Measurements from ENCODE around the gene CARS2. TPM values are rescaled to one million over a fixed set of nuclear protein-coding genes. Genes with fewer than 3 reads are reported as not detected.

CARS2 gene
- total and polyA plus RNA-seq, 2 donors (not counting 3 experiments of a cell fraction or from before 2014, with no cell fraction given), result 42.0 to 51.2 TPM

DNA sequence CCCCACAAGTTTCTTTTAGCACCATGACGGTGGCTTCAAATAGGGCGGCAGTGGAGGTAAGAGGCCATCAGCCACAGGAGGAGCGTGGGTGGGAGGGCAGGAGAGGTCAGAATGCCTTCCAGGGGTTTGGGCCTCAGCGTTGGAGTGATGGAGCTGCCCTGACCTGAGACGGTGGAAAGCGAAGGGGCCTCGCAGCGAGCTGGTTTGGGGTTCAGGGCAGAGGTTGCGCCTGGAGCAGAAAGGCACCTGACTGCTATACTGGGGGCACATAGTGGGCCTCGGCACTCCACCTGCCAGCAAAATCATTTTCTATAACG is 91.0 kb downstream of the CARS2 start:
- H3K79me2 ChIP-seq (ENCODE audit: control insufficient read depth, insufficient read depth, low read length), result peaks cover 43% of the 10 kb centered on the region
- H3K9me3 ChIP-seq (replicated peaks; ENCODE audit: control insufficient read depth, insufficient read depth, low read length), result no peaks in the 10 kb centered on the region
- H3K27ac ChIP-seq (ENCODE audit: insufficient read depth, low read depth, low read length), result peak overlapping the region; percentile 66
- ChIA-PET POLR2A (interaction anchor here (1.0 kb wide), 1 partner anchor 100 kb away, joined by 13 read pairs; no protein-coding TSS in a partner anchor), CTCF (interaction anchor here (0.8 to 1.3 kb wide), 6 partner anchors 18 to 1829 kb away, joined by 3 to 4 read pairs (median 4); partner anchors contain the start of gene ANKRD10)
- DNase-seq (ENCODE audit: low read depth, low spot score) (no peak), FAIRE-seq (no peak)
- H3K27me3 ChIP-seq (ENCODE audit: control insufficient read depth in 2 of 2, insufficient read depth in 2 of 2, low read length in 2 of 2), result no peaks in the 10 kb centered on the region
- dilution Hi-C loops (cut with MboI; ENCODE audit: extremely low pct_ligation_motif_present, low sequenced_read_pairs) (no loop called here), intact Hi-C loops (cut with micrococcal nuclease) (loop anchor here (1.0 kb wide), 1 partner anchor 100 kb away; no protein-coding TSS in a partner anchor)
- peaks cover 20% of the 10 kb centered on the region for H3K4me1 ChIP-seq (ENCODE audit: control insufficient read depth, extremely low read depth, insufficient read depth, low read length)
- H3K36me3 ChIP-seq (ENCODE audit: control insufficient read depth in 2 of 2, extremely low read depth in 1 of 2, insufficient read depth in 2 of 2, low read length in 2 of 2), result no peaks in the 10 kb centered on the region
- TF ChIP-seq CTCF (IDR thresholded peaks at IDR 0.05; ENCODE audit: extremely low read depth in 1 of 2, insufficient read depth in 1 of 2, low read depth in 1 of 2, low read length in 2 of 2) (no peak), FOS (IDR thresholded peaks at IDR 0.05; ENCODE audit: borderline replicate concordance, insufficient read depth, low read length) (no peak), GATA2 (IDR thresholded peaks at IDR 0.05; ENCODE audit: insufficient read depth, insufficient read length, low read depth, low read length) (no peak), POLR2AphosphoS5 (IDR thresholded peaks at IDR 0.05; ENCODE audit: insufficient read depth, low read depth, low read length) (no peak), JUN (IDR thresholded peaks at IDR 0.05; ENCODE audit: borderline replicate concordance, insufficient read depth, insufficient read length, low read depth) (no peak), EZH2 (IDR thresholded peaks at IDR 0.05; ENCODE audit: borderline replicate concordance, low read depth, low read length, severe bottlenecking) (no peak), POLR2A (IDR thresholded peaks at IDR 0.05; ENCODE audit: low read depth, low read length) (no peak)
- peak overlapping the region; percentile 99 for H2AFZ ChIP-seq (ENCODE audit: low read depth, low read length)
- H3K9ac ChIP-seq (replicated peaks; ENCODE audit: extremely low read depth, insufficient read depth, low read length), result peak overlapping the region; percentile 67
- no peaks in the 10 kb centered on the region for H4K20me1 ChIP-seq (replicated peaks; ENCODE audit: control insufficient read depth, extremely low read depth, insufficient read depth, low read length)
- no peaks in the 10 kb centered on the region for H3K9me1 ChIP-seq (replicated peaks; ENCODE audit: control insufficient read depth, extremely low read depth, insufficient read depth, low read length)
- peak overlapping the region; percentile 44 for H3K4me2 ChIP-seq (ENCODE audit: insufficient read depth, low read length)
- H3K4me3 ChIP-seq (replicated peaks in 1 of 3; ENCODE audit: insufficient read depth in 1 of 3, low read depth in 1 of 3, low read length in 3 of 3), result peak overlapping the region in 2 of 3 experiments; percentile 58 to 72
- TSS peak; percentile 90 for BruUV-seq (replicated peaks)
